HCT116 (cell line): Measurements from ENCODE around the gene TNFRSF9.

Experiments
- CEBPB ChIP-seq: IDR thresholded peaks from 2 replicates; pipeline ENCODE4 v1.6.1; 2012; ENCODE audit warnings: low read depth
- CTCF ChIP-seq, 3 experiments: fragments of 200-600 bp in 1 of 3; sonication (generic) in 1 of 3; IDR thresholded peaks in 2 of 3; conservative IDR thresholded peaks in 1 of 3; 2 replicates each; pipeline ENCODE4 v1.5.1; 2012 to 2017; ENCODE audit warnings: low read depth in 2 of 3, low read length in 2 of 3, antibody characterized with exemption in 1 of 3, borderline replicate concordance in 1 of 3, control low read depth in 1 of 3, mild to moderate bottlenecking in 1 of 3, mixed read lengths in 1 of 3, mixed run types in 1 of 3, moderate library complexity in 1 of 3; ENCODE audit not compliant: insufficient read depth in 1 of 3

GRCh38 chr1:7948960-7949359, 8.3 kb upstream of the TNFRSF9 start:
- TF ChIP-seq CTCF (IDR thresholded peaks at IDR 0.05 in 2 of 3, conservative IDR thresholded peaks at IDR 0.05 in 1 of 3; ENCODE audit: borderline replicate concordance in 1 of 3, insufficient read depth in 1 of 3, low read depth in 2 of 3, low read length in 2 of 3) (no peak), CEBPB (no peak)
